K562 (cell line): Measurements from ENCODE around the gene AFAP1.

Experiments
- EP300 ChIP-seq: IDR thresholded peaks from 2 replicates; pipeline ENCODE4 v1.6.1; 2012; ENCODE audit warnings: low read length, improper control_type of control experiment
- EZH2 ChIP-seq: IDR thresholded peaks from 2 replicates; pipeline ENCODE4 v1.6.1; 2012; ENCODE audit warnings: low read depth, mild to moderate bottlenecking, inconsistent platforms, low read length, borderline replicate concordance
- GATA2 ChIP-seq: sonication (generic); formaldehyde crosslinking; IDR thresholded peaks from 2 replicates; pipeline ENCODE4 v1.4.0; 2020; ENCODE audit warnings: mild to moderate bottlenecking, missing genetic modification reagents
- GTF2A2 ChIP-seq: IDR thresholded peaks from 2 replicates; pipeline ENCODE4 v1.6.1; 2016; ENCODE audit warnings: mild to moderate bottlenecking, missing genetic modification characterization, missing compliant biosample characterization
- ILK ChIP-seq: fragments of 450-650 bp; IDR thresholded peaks from 2 replicates; pipeline ENCODE4 v1.6.1; 2016; ENCODE audit warnings: missing genetic modification characterization, low read depth, mild to moderate bottlenecking, missing compliant biosample characterization, moderate library complexity, borderline replicate concordance
- POLR2A ChIP-seq: fragments of 450-650 bp; conservative IDR thresholded peaks from 2 replicates; pipeline ENCODE4 v1.6.1; 2016
- RCOR1 ChIP-seq, 2 experiments: IDR thresholded peaks; 2 replicates each; pipeline ENCODE4 v1.6.1; 2012; ENCODE audit warnings: low read depth in 2 of 2, low read length in 2 of 2, borderline replicate concordance in 1 of 2, improper control_type of control experiment in 1 of 2
- ZNF263 ChIP-seq: sonication (generic); formaldehyde crosslinking; IDR thresholded peaks from 2 replicates; pipeline ENCODE4 v1.8.0; 2022; ENCODE audit warnings: mild to moderate bottlenecking, missing genetic modification reagents, borderline replicate concordance
- ZSCAN29 ChIP-seq: fragments of 450-650 bp; IDR thresholded peaks from 2 replicates; pipeline ENCODE4 v1.6.1; 2017

DNA sequence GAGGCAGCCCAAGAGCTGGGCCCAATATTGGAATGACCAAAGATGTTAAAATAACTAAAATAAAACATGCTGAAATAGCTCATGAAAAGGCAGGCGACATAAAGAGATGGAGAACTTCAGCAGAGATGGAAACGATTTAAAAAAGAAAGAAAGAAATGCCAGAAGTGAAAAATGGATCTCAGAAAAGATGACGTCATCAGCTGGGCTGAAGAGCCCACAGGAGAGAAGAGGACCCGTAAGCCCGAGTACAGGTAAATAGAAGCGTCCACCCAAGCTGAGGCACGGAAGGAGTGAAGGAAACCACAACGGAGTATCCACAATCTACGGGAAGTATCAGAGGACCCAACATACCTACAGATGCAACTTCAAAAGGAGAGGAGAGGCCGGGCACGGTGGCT, 112.8 kb downstream of the AFAP1 start:
- TF ChIP-seq EP300 (no peak), GATA2 (CRISPR knock-in tag) (no peak), RCOR1 (IDR thresholded peaks at IDR 0.05; ENCODE audit: borderline replicate concordance in 1 of 2, low read depth in 2 of 2, low read length in 2 of 2) (no peak), POLR2A (no peak), ZSCAN29 (no peak), EZH2 (no peak), GTF2A2 (tag) (no peak), ILK (tag) (no peak), ZNF263 (CRISPR knock-in tag) (no peak)
